A673 (cell line): Measurements from ENCODE around the gene DGAT2L6. TPM values are rescaled to one million over a fixed set of nuclear protein-coding genes. Genes with fewer than 3 reads are reported as not detected.

ENCODE experiments used
- BruUV-seq: library from RNA; stranded (reverse); fragments of 400-500 nt; replicated peaks from 2 replicates; lab custom pipeline; 2021; lab: Mats Ljungman, UMichigan
- CTCF ChIA-PET: fragments of 300-600 bp; sonication (Branson Sonifier 250); formaldehyde crosslinking; loops from one replicate; lab custom pipeline; 2022; ENCODE audit warnings: antibody characterized with exemption; lab: Charles Lee
- POLR2A ChIA-PET: fragments of 300-600 bp; sonication (Branson Sonifier 250); formaldehyde crosslinking; loops from one replicate; lab custom pipeline; 2022; ENCODE audit warnings: antibody characterized with exemption; ENCODE audit not compliant: low non-redundant PET; lab: Charles Lee
- DNase-seq: peaks from one replicate; pipeline ENCODE4 v3.0.0-alpha.2; 2015; ENCODE audit warnings: low spot score
- H3K27ac ChIP-seq: fragments of 200-600 bp; sonication (generic); 2 replicates; pipeline ENCODE4 v1.5.1; 2016; ENCODE audit warnings: mixed run types, low read depth, mild to moderate bottlenecking, mixed read lengths, antibody characterized with exemption, low read length; ENCODE audit not compliant: poor library complexity, severe bottlenecking
- H3K27me3 ChIP-seq: fragments of 200-600 bp; sonication (generic); replicated peaks from 2 replicates; pipeline ENCODE4 v1.6.1; 2017; ENCODE audit warnings: mixed run types, low read depth, mild to moderate bottlenecking, mixed read lengths, antibody characterized with exemption, low read length; ENCODE audit not compliant: insufficient read depth, poor library complexity
- H3K36me3 ChIP-seq: fragments of 200-600 bp; sonication (generic); 2 replicates; pipeline ENCODE4 v1.6.1; 2016; ENCODE audit warnings: mixed run types, mild to moderate bottlenecking, mixed read lengths, antibody characterized with exemption, low read length; ENCODE audit not compliant: insufficient read depth, poor library complexity, severe bottlenecking
- H3K4me1 ChIP-seq: fragments of 200-600 bp; sonication (generic); 2 replicates; pipeline ENCODE4 v1.6.1; 2017; ENCODE audit warnings: mixed run types, mild to moderate bottlenecking, mixed read lengths, antibody characterized with exemption, low read length; ENCODE audit not compliant: insufficient read depth, poor library complexity, severe bottlenecking
- H3K4me3 ChIP-seq: fragments of 200-600 bp; sonication (generic); 2 replicates; pipeline ENCODE4 v1.5.1; 2016; ENCODE audit warnings: low read depth, mixed run types, mild to moderate bottlenecking, mixed read lengths, low read length; ENCODE audit not compliant: poor library complexity, severe bottlenecking
- H3K9me3 ChIP-seq: fragments of 200-600 bp; sonication (generic); 2 replicates; pipeline ENCODE4 v1.6.1; 2016; ENCODE audit warnings: mixed run types, low read depth, mild to moderate bottlenecking, mixed read lengths, antibody characterized with exemption, low read length; ENCODE audit not compliant: poor library complexity, severe bottlenecking
- CTCF ChIP-seq: fragments of 300-800, 200-600 bp; sonication (generic); conservative IDR thresholded peaks from 2 replicates; pipeline ENCODE4 v1.5.1; 2017; ENCODE audit warnings: low read depth, mild to moderate bottlenecking, antibody characterized with exemption, low read length, moderate library complexity, mixed read lengths
- EZH2 ChIP-seq: fragments of 200-600 bp; sonication (generic); IDR thresholded peaks from 2 replicates; pipeline ENCODE4 v1.6.1; 2017; ENCODE audit warnings: borderline replicate concordance, low read depth, mild to moderate bottlenecking, mixed read lengths, antibody characterized with exemption, low read length; ENCODE audit not compliant: poor library complexity, severe bottlenecking
- intact Hi-C: fragments of 100-400 bp; cut with micrococcal nuclease; formaldehyde crosslinking; loops from one replicate; pipeline ENCODE4 v1.10.0; 2022; ENCODE audit not compliant: unreplicated experiment
- total RNA-seq: library from RNA; stranded (reverse); gene quantifications from 2 replicates; pipeline ENCODE4 v1.2.3, GENCODE V29; 2021

Gene DGAT2L6
- total RNA-seq, 1 experiment from 2014 or later, result not detected

DNA sequence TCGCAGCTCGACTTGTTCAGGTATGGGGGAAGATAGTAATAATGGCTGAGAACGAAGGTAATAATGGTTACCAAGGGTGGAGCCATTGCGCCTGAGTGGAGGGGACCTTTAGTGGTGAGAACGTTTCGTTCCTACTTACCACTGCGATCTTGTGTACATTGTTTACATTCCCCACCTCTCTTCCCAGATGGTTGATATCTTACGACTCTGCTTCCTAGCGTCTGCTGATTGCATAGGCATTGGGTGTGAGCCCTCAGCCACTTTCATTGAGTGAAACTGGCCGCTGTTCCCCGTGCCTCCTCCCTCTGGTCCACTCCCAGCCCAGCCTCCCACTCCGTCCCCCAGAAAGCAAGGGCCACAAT, 43.2 kb upstream of the DGAT2L6 start:
- peak overlapping the region; percentile 59 for H3K4me3 ChIP-seq
- no peaks in the 10 kb centered on the region for H3K27me3 ChIP-seq
- no peaks in the 10 kb centered on the region for H3K4me1 ChIP-seq
- TSS peak; percentile 53 for BruUV-seq
- peaks cover 2% of the 10 kb centered on the region for H3K36me3 ChIP-seq
- no peak for TF ChIP-seq CTCF
- TF ChIP-seq EZH2, result no peak
- DNase-seq, result peak; percentile 5
- H3K27ac ChIP-seq, result peak overlapping the region; percentile 87
- no peaks in the 10 kb centered on the region for H3K9me3 ChIP-seq
- POLR2A ChIA-PET, result no interaction called here
- intact Hi-C loops, result no loop called here
- CTCF ChIA-PET, result interaction anchor here (1.4 to 1.6 kb wide), 2 partner anchors 129 to 1306 kb away, joined by 3 to 5 read pairs; partner anchors contain the start of gene EFNB1

GRCh38 chrX:70138622-70139021, 38.7 kb upstream of the DGAT2L6 start:
- Histone ChIP-seq H3K4me1 (no peaks in the 10 kb centered on the region), H3K9me3 (no peaks in the 10 kb centered on the region), H3K27me3 (no peaks in the 10 kb centered on the region), H3K36me3 (peaks cover 2% of the 10 kb centered on the region), H3K27ac (no peak overlapping the region), H3K4me3 (no peak overlapping the region)
- intact Hi-C loops, result no loop called here
- BruUV-seq, result no TSS peak
- ChIA-PET CTCF (no interaction called here), POLR2A (no interaction called here)
- DNase-seq, result no peak
- no peak for TF ChIP-seq EZH2
- no peak for TF ChIP-seq CTCF

- TF ChIP-seq EZH2, result no peak
- TF ChIP-seq CTCF, result no peak
- CTCF ChIA-PET, result no interaction called here
- no peak for DNase-seq
- Histone ChIP-seq H3K27ac (no peak overlapping the region), H3K4me1 (no peaks in the 10 kb centered on the region), H3K9me3 (no peaks in the 10 kb centered on the region), H3K36me3 (peaks cover 2% of the 10 kb centered on the region), H3K27me3 (no peaks in the 10 kb centered on the region), H3K4me3 (no peak overlapping the region)
- no TSS peak for BruUV-seq
- POLR2A ChIA-PET, result interaction anchor here (0.5 kb wide), 1 partner anchor 81 kb away, joined by 3 read pairs; no protein-coding TSS in a partner anchor
- intact Hi-C loops, result no loop called here
These were observed 37.5 kb upstream of the DGAT2L6 start for GRCh38 chrX:70139736-70140135.
